Fibroblast of villous mesenchyme (primary cell): ENCODE data around the gene IFNGR1. TPM values are rescaled to one million over a fixed set of nuclear protein-coding genes. Genes with fewer than 3 reads are reported as not detected.
"Not testable (repeated sequence)": the region's sequence is repeated elsewhere in the genome, so short reads cannot be mapped to it uniquely, and the experiment has no call there.

ENCODE experiments used
- DNase-seq: peaks from one replicate; pipeline ENCODE4 v3.0.0-alpha.2; 2010; ENCODE audit warnings: low read depth
- H3K4me3 ChIP-seq: 2 replicates; pipeline ENCODE4 v1.5.1; 2011; ENCODE audit warnings: low read depth, mild to moderate bottlenecking, low read length
- CTCF ChIP-seq: IDR thresholded peaks from 2 replicates; pipeline ENCODE4 v1.5.1; 2012; ENCODE audit warnings: low read depth, mild to moderate bottlenecking, low read length; ENCODE audit not compliant: insufficient read depth
- total RNA-seq: library from RNA; depleted of rRNA; stranded (reverse); fragments of >200 nt; gene quantifications from 2 replicates; pipeline ENCODE4 v1.2.3, GENCODE V29; 2012

IFNGR1 gene
- total RNA-seq, 1 donor, result 47.5 TPM

- DNase-seq, result peak; percentile 56
- TF ChIP-seq CTCF, result no peak
- no peak overlapping the region for H3K4me3 ChIP-seq
These were observed 42.2 kb upstream of the IFNGR1 start for GRCh38 chr6:137261361-137261760.

GRCh38 chr6:137260217-137260616, 41.0 kb upstream of the IFNGR1 start:
- H3K4me3 ChIP-seq, result no peak overlapping the region
- no peak for DNase-seq
- TF ChIP-seq CTCF, result no peak

GRCh38 chr6:137259349-137259748, 40.2 kb upstream of the IFNGR1 start:
- TF ChIP-seq CTCF, result no peak
- no peak for DNase-seq
- no peak overlapping the region for H3K4me3 ChIP-seq

GRCh38 chr6:137258170-137258569, 39.0 kb upstream of the IFNGR1 start:
- no peak for DNase-seq
- H3K4me3 ChIP-seq, result no peak overlapping the region
- TF ChIP-seq CTCF, result no peak

GRCh38 chr6:137256350-137257103, 37.3 kb upstream of the IFNGR1 start:
- no peak for DNase-seq
- no peak overlapping the region for H3K4me3 ChIP-seq
- TF ChIP-seq CTCF, result no peak

- H3K4me3 ChIP-seq, result no peak overlapping the region
- TF ChIP-seq CTCF, result no peak
- DNase-seq, result no peak
These were observed 35.8 kb upstream of the IFNGR1 start for GRCh38 chr6:137254966-137255365.

GRCh38 chr6:137254430-137254829, 35.2 kb upstream of the IFNGR1 start:
- DNase-seq, H3K4me3 ChIP-seq: not testable (repeated sequence)
